ENCODE data around the gene PDXK. TPM values are rescaled to one million over a fixed set of nuclear protein-coding genes. Genes with fewer than 3 reads are reported as not detected.

Gene PDXK
- total and polyA plus RNA-seq, 3 experiments from 2014 or later, result 38.3 to 96.7 (median 96.3) TPM

DNA sequence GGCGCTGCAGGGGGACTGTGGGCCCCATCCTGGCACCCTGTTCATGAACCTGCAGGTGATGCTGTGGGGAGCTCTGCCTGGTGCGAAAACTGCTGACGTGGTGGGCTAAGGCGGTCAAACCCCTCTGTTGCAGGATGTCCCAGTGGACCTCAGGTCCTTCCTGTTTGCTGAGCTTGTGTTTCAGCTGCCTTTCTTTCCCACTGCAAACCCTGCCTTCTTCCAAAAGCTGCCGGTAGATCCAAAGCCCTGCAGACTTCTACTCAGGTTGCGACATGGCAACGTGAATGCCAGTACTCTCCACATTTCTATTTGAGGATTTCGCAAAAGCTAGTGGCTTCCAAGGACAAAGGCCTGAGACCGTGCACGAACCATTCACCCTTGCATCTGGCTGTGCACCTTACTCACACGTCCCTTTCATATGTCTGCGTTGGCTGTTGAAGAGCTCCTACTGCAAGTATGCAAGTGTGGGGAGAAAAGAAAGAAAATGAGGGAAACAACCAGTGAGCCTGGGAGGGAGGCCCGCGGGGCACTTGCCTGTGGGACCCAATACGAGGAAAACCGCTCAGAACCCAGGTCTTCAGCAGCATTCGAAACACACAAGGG is 64.3 kb downstream of the PDXK start:
- POLR2A ChIA-PET, result no interaction called here
- peaks cover 10 to 12% (median 11%) of the 10 kb centered on the region in 3 donors for H3K4me1 Mint-ChIP-seq

DNA sequence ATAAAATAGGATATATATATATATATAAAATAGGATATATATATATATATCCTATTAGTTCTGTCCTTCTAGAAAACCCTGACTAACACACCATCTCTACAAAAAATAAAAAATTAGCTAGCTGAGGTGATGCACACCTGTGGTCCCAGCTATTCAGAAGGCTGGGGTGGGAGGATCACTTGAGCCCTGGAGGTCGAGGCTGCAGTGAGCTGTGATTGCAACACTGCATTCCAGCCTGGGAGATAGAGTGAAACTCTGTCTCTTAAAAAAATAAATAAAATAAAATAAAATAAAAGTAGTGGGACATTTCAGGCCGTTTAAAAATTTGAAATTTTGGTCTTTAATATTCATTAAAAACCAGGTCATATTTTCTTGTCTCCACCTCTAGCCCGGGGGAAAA is 66.2 kb downstream of the PDXK start:
- peaks cover 0 to 3% of the 10 kb centered on the region in 2 donors for H3K27me3 Mint-ChIP-seq
- no peaks in the 10 kb centered on the region for H3K9me3 Mint-ChIP-seq
- no peak overlapping the region for H3K4me3 Mint-ChIP-seq
- Histone ChIP-seq H3K27ac (ENCODE audit: low read depth, low read length) (no peak overlapping the region), H3K4me3 (ENCODE audit: low read length) (no peak overlapping the region), H3K36me3 (ENCODE audit: insufficient read depth, low read length) (no peaks in the 10 kb centered on the region), H3K27me3 (ENCODE audit: insufficient read depth, low read length, poor library complexity, severe bottlenecking) (no peaks in the 10 kb centered on the region), H3K4me1 (ENCODE audit: insufficient read depth, low read length) (peaks cover 4% of the 10 kb centered on the region), H3K9me3 (ENCODE audit: low read length) (no peaks in the 10 kb centered on the region)
- CTCF ChIA-PET, result no interaction called here
- H3K4me1 Mint-ChIP-seq, result peaks cover 3 to 9% (median 3%) of the 10 kb centered on the region in 3 donors
- peaks cover 0 to 5% (median 0%) of the 10 kb centered on the region in 3 donors for H3K36me3 Mint-ChIP-seq
- peak overlapping the region in 1 of 8 donors; percentile 6 for H3K27ac Mint-ChIP-seq
- no peak for DNase-seq
- POLR2A ChIA-PET, result no interaction called here

More for the DNA sequence above, 64.3 kb downstream of the PDXK start:
- H3K4me3 ChIP-seq (ENCODE audit: low read length), result no peak overlapping the region
- CTCF ChIA-PET, result no interaction called here
- no peak for DNase-seq
- H3K27me3 ChIP-seq (ENCODE audit: insufficient read depth, low read length, poor library complexity, severe bottlenecking), result no peaks in the 10 kb centered on the region
- H3K27me3 Mint-ChIP-seq, result peaks cover 0 to 2% of the 10 kb centered on the region in 2 donors
- H3K36me3 ChIP-seq (ENCODE audit: insufficient read depth, low read length), result no peaks in the 10 kb centered on the region
- peak overlapping the region in 1 of 8 donors; percentile 31 for H3K27ac Mint-ChIP-seq
- peaks cover 11% of the 10 kb centered on the region for H3K4me1 ChIP-seq (ENCODE audit: insufficient read depth, low read length)
- no peaks in the 10 kb centered on the region for H3K36me3 Mint-ChIP-seq
- H3K9me3 Mint-ChIP-seq, result no peaks in the 10 kb centered on the region
- no peak overlapping the region for H3K27ac ChIP-seq (ENCODE audit: low read depth, low read length)
- no peaks in the 10 kb centered on the region for H3K9me3 ChIP-seq (ENCODE audit: low read length)
- peak overlapping the region in 1 of 7 donors; percentile 75 for H3K4me3 Mint-ChIP-seq

DNA sequence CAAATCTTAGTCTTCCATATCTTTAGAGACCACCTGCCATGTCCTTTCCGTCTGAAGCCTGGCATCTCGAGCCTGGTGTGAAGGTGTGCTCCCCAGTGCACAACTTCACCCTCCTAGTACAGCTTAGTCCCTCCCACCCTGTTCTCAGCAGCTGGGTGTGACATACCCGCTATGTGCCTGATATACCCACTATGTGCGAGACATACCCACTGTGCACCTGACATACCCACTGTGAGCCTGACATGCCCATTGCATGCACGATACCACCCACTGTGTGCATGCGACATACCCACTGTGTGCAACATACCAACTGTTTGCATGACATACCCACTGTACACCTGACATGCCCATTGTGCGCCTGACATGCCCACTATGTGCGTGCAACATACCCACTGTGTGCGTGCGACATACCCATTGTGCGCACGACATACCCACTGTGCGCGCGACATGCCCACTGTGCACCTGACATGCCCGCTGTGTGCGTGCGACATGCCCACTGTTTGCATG is 67.4 kb downstream of the PDXK start:
- Mint-ChIP-seq H3K4me3 (peak overlapping the region in 3 of 7 donors; percentile 21 to 48 (median 32)), H3K27ac (peak overlapping the region in 1 of 8 donors; percentile 6), H3K4me1 (peaks cover 12 to 20% (median 14%) of the 10 kb centered on the region in 3 donors), H3K27me3 (peaks cover 0 to 3% of the 10 kb centered on the region in 2 donors), H3K36me3 (peaks cover 0 to 10% (median 0%) of the 10 kb centered on the region in 3 donors), H3K9me3 (no peaks in the 10 kb centered on the region)
- CTCF ChIA-PET, result no interaction called here
- Histone ChIP-seq H3K27me3 (ENCODE audit: insufficient read depth, low read length, poor library complexity, severe bottlenecking) (no peaks in the 10 kb centered on the region), H3K9me3 (ENCODE audit: low read length) (no peaks in the 10 kb centered on the region), H3K36me3 (ENCODE audit: insufficient read depth, low read length) (no peaks in the 10 kb centered on the region), H3K4me1 (ENCODE audit: insufficient read depth, low read length) (peaks cover 13% of the 10 kb centered on the region), H3K27ac (ENCODE audit: low read depth, low read length) (no peak overlapping the region), H3K4me3 (ENCODE audit: low read length) (no peak overlapping the region)
- DNase-seq, result no peak
- POLR2A ChIA-PET, result no interaction called here

DNA sequence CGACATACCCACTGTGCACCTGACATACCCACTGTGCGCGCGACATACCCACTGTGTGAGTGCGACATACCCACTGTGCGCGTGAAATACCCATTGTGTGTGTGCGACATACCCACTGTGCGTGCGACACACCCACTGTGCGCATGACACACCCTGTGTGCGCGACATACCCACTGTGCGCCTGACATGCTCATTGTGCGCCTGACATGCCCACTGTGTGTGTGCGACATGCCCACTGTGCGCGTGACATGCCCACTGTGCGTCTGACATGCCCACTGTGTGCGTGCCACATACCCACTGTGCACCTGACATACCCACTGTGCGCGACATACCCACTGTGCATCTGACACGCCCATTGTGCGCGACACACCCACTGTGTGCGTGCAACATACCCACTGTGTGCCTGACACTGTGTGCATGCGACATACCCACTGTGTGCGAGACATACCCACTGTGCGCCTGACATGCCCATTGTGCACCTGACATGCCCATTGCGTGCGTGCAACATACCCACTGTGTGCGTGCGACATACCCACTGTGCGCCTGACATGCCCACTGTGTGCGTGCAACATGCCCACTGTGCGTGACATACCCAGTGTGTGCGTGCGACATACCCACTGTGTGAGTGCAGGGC is 68.0 kb downstream of the PDXK start:
- peaks cover 0 to 14% (median 0%) of the 10 kb centered on the region in 3 donors for H3K36me3 Mint-ChIP-seq
- H3K9me3 ChIP-seq (ENCODE audit: low read length), result no peaks in the 10 kb centered on the region
- H3K27me3 Mint-ChIP-seq, result peaks cover 0 to 3% of the 10 kb centered on the region in 2 donors
- peak overlapping the region in 2 of 7 donors; percentile 19 to 32 for H3K4me3 Mint-ChIP-seq
- peaks cover 15 to 23% (median 17%) of the 10 kb centered on the region in 3 donors for H3K4me1 Mint-ChIP-seq
- peak overlapping the region in 1 of 8 donors; percentile 6 for H3K27ac Mint-ChIP-seq
- POLR2A ChIA-PET, result no interaction called here
- CTCF ChIA-PET, result no interaction called here
- no peak overlapping the region for H3K27ac ChIP-seq (ENCODE audit: low read depth, low read length)
- H3K4me1 ChIP-seq (ENCODE audit: insufficient read depth, low read length), result peaks cover 13% of the 10 kb centered on the region
- H3K9me3 Mint-ChIP-seq, result no peaks in the 10 kb centered on the region
- DNase-seq, result no peak
- no peak overlapping the region for H3K4me3 ChIP-seq (ENCODE audit: low read length)
- H3K36me3 ChIP-seq (ENCODE audit: insufficient read depth, low read length), result peaks cover 4% of the 10 kb centered on the region
- no peaks in the 10 kb centered on the region for H3K27me3 ChIP-seq (ENCODE audit: insufficient read depth, low read length, poor library complexity, severe bottlenecking)

DNA sequence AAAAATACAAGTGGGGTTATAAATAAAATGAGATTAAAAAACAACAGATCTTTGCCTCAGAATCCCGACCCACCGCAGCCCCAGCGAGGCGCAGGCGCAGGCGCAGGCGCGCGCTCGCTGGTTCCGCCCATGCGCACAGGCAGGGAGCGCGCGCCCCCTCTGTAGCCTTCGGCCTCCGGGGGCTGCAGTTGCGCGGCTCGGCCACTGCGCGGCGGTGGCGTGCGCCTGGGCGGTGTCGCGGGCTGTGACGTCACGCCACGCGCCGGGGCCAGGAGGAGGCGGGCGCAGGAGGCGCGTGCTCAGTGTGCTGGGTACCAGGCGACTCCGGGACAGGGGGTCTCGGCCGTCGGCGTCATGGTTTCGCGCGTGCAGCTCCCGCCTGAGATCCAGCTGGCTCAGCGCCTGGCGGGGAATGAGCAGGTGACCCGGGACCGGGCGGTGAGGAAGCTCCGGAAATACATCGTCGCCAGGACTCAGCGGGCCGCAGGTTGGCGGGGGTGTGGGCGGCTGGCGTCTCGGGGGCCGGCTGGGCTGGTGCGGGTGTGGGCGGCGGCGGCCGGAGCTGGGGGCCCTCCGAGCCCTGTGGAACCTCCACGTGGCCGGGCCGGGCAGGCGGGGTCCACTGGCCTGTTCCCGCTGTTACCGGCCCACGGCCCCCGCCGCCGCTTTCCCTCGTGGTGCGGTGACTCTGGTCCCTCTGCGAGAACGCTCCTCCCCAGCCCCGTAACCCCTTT is 70.5 kb downstream of the PDXK start, which contains the start of gene RRP1:
Gene RRP1, plus strand, starts transcription at position 302 of the 734 bp plus-strand sequence. Its CDS starts 53 bp downstream, at position 355.
- DNase-seq, result peak; percentile 93 to 97 (median 94)
- Histone ChIP-seq H3K36me3 (ENCODE audit: insufficient read depth, low read length) (peaks cover 28% of the 10 kb centered on the region), H3K4me3 (ENCODE audit: low read length) (peak within 1 kb of the TSS; percentile 74), H3K4me1 (ENCODE audit: insufficient read depth, low read length) (peaks cover 13% of the 10 kb centered on the region), H3K9me3 (ENCODE audit: low read length) (no peaks in the 10 kb centered on the region), H3K27me3 (ENCODE audit: insufficient read depth, low read length, poor library complexity, severe bottlenecking) (no peaks in the 10 kb centered on the region), H3K27ac (ENCODE audit: low read depth, low read length) (peak within 1 kb of the TSS; percentile 70)
- ChIA-PET CTCF (interaction anchor here (0.6 to 2.4 kb wide), 10 partner anchors 10 to 210 kb away, joined by 3 to 6 read pairs (median 4); no protein-coding TSS in a partner anchor), POLR2A (interaction anchor here (0.6 kb wide), 2 partner anchors 38 to 129 kb away, joined by 3 read pairs; no protein-coding TSS in a partner anchor)
- H3K9me3 Mint-ChIP-seq, result no peaks in the 10 kb centered on the region
- peak within 1 kb of the TSS; percentile 87 to 96 (median 91) for H3K4me3 Mint-ChIP-seq
- peaks cover 0 to 2% of the 10 kb centered on the region in 2 donors for H3K27me3 Mint-ChIP-seq
- H3K4me1 Mint-ChIP-seq, result peaks cover 21 to 30% (median 24%) of the 10 kb centered on the region in 3 donors
- H3K27ac Mint-ChIP-seq, result peak within 1 kb of the TSS; percentile 49 to 96 (median 93)
- peaks cover 0 to 39% (median 2%) of the 10 kb centered on the region in 3 donors for H3K36me3 Mint-ChIP-seq

DNA sequence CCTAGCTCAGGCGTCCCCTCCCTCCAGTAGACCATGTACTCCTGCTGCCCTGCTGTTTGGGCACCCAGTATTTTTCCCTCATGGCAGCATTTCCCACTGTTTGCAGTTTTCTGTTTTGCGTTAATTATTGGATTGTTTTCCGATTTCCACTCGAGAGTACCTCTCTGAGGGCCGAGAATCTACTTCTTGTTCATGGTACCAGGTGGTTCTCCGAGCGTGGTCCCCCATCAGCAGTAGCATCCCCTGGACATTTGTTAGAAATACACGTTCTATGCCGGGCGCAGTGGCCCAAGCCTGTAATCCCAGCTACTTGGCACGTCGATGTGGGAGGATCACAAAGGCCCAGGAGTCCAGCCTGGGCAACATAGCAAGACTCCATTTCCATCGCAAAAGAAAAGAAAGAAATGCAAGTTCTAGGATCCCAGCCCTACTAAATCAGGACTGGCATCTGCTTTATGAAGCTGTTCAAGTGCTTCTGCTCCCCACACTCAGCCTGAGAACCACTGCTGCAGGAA is 71.1 kb downstream of the PDXK start:
- Mint-ChIP-seq H3K9me3 (no peaks in the 10 kb centered on the region), H3K27me3 (peaks cover 0 to 2% of the 10 kb centered on the region in 2 donors), H3K4me1 (peaks cover 21 to 30% (median 24%) of the 10 kb centered on the region in 3 donors), H3K27ac (peak overlapping the region; percentile 49 to 94 (median 84)), H3K36me3 (peaks cover 0 to 45% (median 4%) of the 10 kb centered on the region in 3 donors), H3K4me3 (peak overlapping the region; percentile 87 to 96 (median 91))
- H3K27ac ChIP-seq (ENCODE audit: low read depth, low read length), result peak overlapping the region; percentile 70
- H3K4me3 ChIP-seq (ENCODE audit: low read length), result peak overlapping the region; percentile 74
- H3K27me3 ChIP-seq (ENCODE audit: insufficient read depth, low read length, poor library complexity, severe bottlenecking), result no peaks in the 10 kb centered on the region
- DNase-seq, result no peak
- ChIA-PET CTCF (interaction anchor here (0.6 to 2.4 kb wide), 7 partner anchors 10 to 209 kb away, joined by 3 to 6 read pairs (median 4); no protein-coding TSS in a partner anchor), POLR2A (interaction anchor here (0.6 kb wide), 1 partner anchor 38 kb away, joined by 3 read pairs; no protein-coding TSS in a partner anchor)
- peaks cover 28% of the 10 kb centered on the region for H3K36me3 ChIP-seq (ENCODE audit: insufficient read depth, low read length)
- no peaks in the 10 kb centered on the region for H3K9me3 ChIP-seq (ENCODE audit: low read length)
- H3K4me1 ChIP-seq (ENCODE audit: insufficient read depth, low read length), result peaks cover 13% of the 10 kb centered on the region

DNA sequence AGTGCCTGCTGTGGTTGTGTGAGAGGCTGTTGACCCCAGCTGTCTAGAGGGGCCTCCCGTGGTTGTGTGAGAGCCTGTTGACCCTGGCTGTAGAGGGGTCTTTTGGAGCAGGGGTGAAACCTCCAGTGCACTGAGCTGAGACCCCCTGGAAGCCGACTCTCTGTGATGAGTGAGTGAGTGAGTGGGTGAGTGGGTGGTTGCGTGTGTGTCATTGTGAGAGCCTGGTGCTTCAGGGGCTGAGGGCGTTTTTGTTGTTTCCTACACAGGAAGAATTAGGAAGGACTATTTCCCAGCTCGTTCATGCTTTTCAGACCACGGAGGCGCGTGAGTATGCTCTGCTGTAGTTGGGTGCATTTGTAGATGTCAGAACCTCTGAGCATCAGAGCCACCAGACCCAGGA is 73.5 kb downstream of the PDXK start:
- Mint-ChIP-seq H3K4me1 (peaks cover 21 to 30% (median 24%) of the 10 kb centered on the region in 3 donors), H3K4me3 (peak overlapping the region in 2 of 7 donors; percentile 12 to 60), H3K9me3 (no peaks in the 10 kb centered on the region), H3K27me3 (peaks cover 0 to 2% of the 10 kb centered on the region in 2 donors), H3K36me3 (peaks cover 0 to 69% (median 6%) of the 10 kb centered on the region in 3 donors), H3K27ac (peak overlapping the region in 2 of 8 donors; percentile 43 to 72)
- Histone ChIP-seq H3K27ac (ENCODE audit: low read depth, low read length) (no peak overlapping the region), H3K4me1 (ENCODE audit: insufficient read depth, low read length) (peaks cover 13% of the 10 kb centered on the region), H3K4me3 (ENCODE audit: low read length) (no peak overlapping the region), H3K36me3 (ENCODE audit: insufficient read depth, low read length) (peaks cover 39% of the 10 kb centered on the region), H3K27me3 (ENCODE audit: insufficient read depth, low read length, poor library complexity, severe bottlenecking) (no peaks in the 10 kb centered on the region), H3K9me3 (ENCODE audit: low read length) (no peaks in the 10 kb centered on the region)
- CTCF ChIA-PET, result interaction anchor here (1.1 kb wide), 1 partner anchor 1100 kb away, joined by 3 read pairs; no protein-coding TSS in a partner anchor
- DNase-seq, result no peak
- POLR2A ChIA-PET, result no interaction called here

Data from CD8-positive, alpha-beta memory T cell (primary cell).